Natural killer cell treated with Interleukin-12 subunit alpha and Interleukin-12 subunit beta and Interleukin-15 and Interleukin-18, amount 100 ng/mL, for 72 hours (primary cell): ENCODE results near the gene COX6B2. TPM values are rescaled to one million over a fixed set of nuclear protein-coding genes. Genes with fewer than 3 reads are reported as not detected.

Experiments
- ATAC-seq, 2 donors: fragments of 150-1000 bp; cut with Tn5 transposase in 1 of 2; sonication (Bioruptor Pico), chemical (Tn5 transposase) in 1 of 2; 2 replicates each; pipeline ENCODE4 v1.10.0; 2021
- DNase-seq: peaks from one replicate; pipeline ENCODE4 v3.0.0; 2022; ENCODE audit warnings: low spot score
- H3K27ac Mint-ChIP-seq, 2 donors: 1 replicate in 1 of 2; 2 replicates in 1 of 2; pipeline ENCODE4 v1.8.0; 2022; ENCODE audit warnings: mixed read lengths in 2 of 2, mild to moderate bottlenecking in 1 of 2, moderate library complexity in 1 of 2
- H3K27me3 Mint-ChIP-seq, 2 donors: 1 replicate in 1 of 2; 2 replicates in 1 of 2; pipeline ENCODE4 v1.8.0; 2022; ENCODE audit warnings: mixed read lengths in 2 of 2
- H3K36me3 Mint-ChIP-seq: one replicate; pipeline ENCODE4 v1.8.0; 2022; ENCODE audit warnings: mixed read lengths
- H3K4me1 Mint-ChIP-seq, 2 donors: 1 replicate in 1 of 2; 2 replicates in 1 of 2; pipeline ENCODE4 v1.8.0; 2022; ENCODE audit warnings: low read depth in 2 of 2, mixed read lengths in 2 of 2, mild to moderate bottlenecking in 1 of 2
- H3K4me3 Mint-ChIP-seq: one replicate; pipeline ENCODE4 v1.8.0; 2022; ENCODE audit warnings: mixed read lengths
- H3K9me3 Mint-ChIP-seq: 2 replicates; pipeline ENCODE4 v1.8.0; 2022; ENCODE audit warnings: mixed read lengths
- total RNA-seq, 2 donors: library from RNA; stranded (reverse); gene quantifications; one replicate each; pipeline ENCODE4 v1.2.3, GENCODE V29; 2022

Gene COX6B2
- total RNA-seq, 2 donors from 2014 or later = not detected

- Mint-ChIP-seq H3K4me1 (peaks cover under 1 to 14% of the 10 kb centered on the region in 2 donors), H3K9me3 (no peaks in the 10 kb centered on the region), H3K36me3 (no peaks in the 10 kb centered on the region), H3K27ac (no peak overlapping the region), H3K27me3 (peaks cover 14 to 17% of the 10 kb centered on the region in 2 donors), H3K4me3 (no peak overlapping the region)
- ATAC-seq (no peak), DNase-seq (no peak)
These were observed 7.0 kb downstream of the COX6B2 start for GRCh38 chr19:55347442-55348009.

- H3K4me3 Mint-ChIP-seq = no peak overlapping the region
- no peaks in the 10 kb centered on the region for H3K9me3 Mint-ChIP-seq
- no peak overlapping the region for H3K27ac Mint-ChIP-seq
- peaks cover 0 to 11% of the 10 kb centered on the region in 2 donors for H3K4me1 Mint-ChIP-seq
- H3K36me3 Mint-ChIP-seq = no peaks in the 10 kb centered on the region
- DNase-seq (no peak), ATAC-seq (no peak)
- peaks cover 9 to 10% of the 10 kb centered on the region in 2 donors for H3K27me3 Mint-ChIP-seq
These were observed 7.6 kb downstream of the COX6B2 start for GRCh38 chr19:55346725-55347441.

GRCh38 chr19:55345818-55346724, 8.4 kb downstream of the COX6B2 start:
- Mint-ChIP-seq H3K27ac (no peak overlapping the region), H3K9me3 (no peaks in the 10 kb centered on the region), H3K36me3 (no peaks in the 10 kb centered on the region), H3K27me3 (peaks cover under 1 to 2% of the 10 kb centered on the region in 2 donors), H3K4me3 (no peak overlapping the region), H3K4me1 (peaks cover 4 to 7% of the 10 kb centered on the region in 2 donors)
- no peak for ATAC-seq
- no peak for DNase-seq

- peaks cover 4 to 10% of the 10 kb centered on the region in 2 donors for H3K4me1 Mint-ChIP-seq
- ATAC-seq (no peak), DNase-seq (no peak)
- no peak overlapping the region for H3K4me3 Mint-ChIP-seq
- H3K27ac Mint-ChIP-seq = no peak overlapping the region
- H3K27me3 Mint-ChIP-seq = no peaks in the 10 kb centered on the region
- no peaks in the 10 kb centered on the region for H3K36me3 Mint-ChIP-seq
- H3K9me3 Mint-ChIP-seq = no peaks in the 10 kb centered on the region
These were observed 9.3 kb downstream of the COX6B2 start for GRCh38 chr19:55345101-55345817.

GRCh38 chr19:55344444-55344843, 10.1 kb downstream of the COX6B2 start:
- no peak overlapping the region for H3K4me3 Mint-ChIP-seq
- H3K27me3 Mint-ChIP-seq = no peaks in the 10 kb centered on the region
- ATAC-seq = no peak
- H3K9me3 Mint-ChIP-seq = no peaks in the 10 kb centered on the region
- no peak for DNase-seq
- no peaks in the 10 kb centered on the region for H3K36me3 Mint-ChIP-seq
- no peak overlapping the region for H3K27ac Mint-ChIP-seq
- peaks cover 9 to 13% of the 10 kb centered on the region in 2 donors for H3K4me1 Mint-ChIP-seq

- no peak for ATAC-seq
- Mint-ChIP-seq H3K27me3 (peaks cover 0 to 3% of the 10 kb centered on the region in 2 donors), H3K27ac (no peak overlapping the region), H3K36me3 (no peaks in the 10 kb centered on the region), H3K4me3 (peak overlapping the region; percentile 95), H3K4me1 (peaks cover 20 to 22% of the 10 kb centered on the region in 2 donors), H3K9me3 (no peaks in the 10 kb centered on the region)
- DNase-seq = no peak
These were observed 12.7 kb downstream of the COX6B2 start for GRCh38 chr19:55341595-55342531.

GRCh38 chr19:55341171-55341588, 13.3 kb downstream of the COX6B2 start:
- Mint-ChIP-seq H3K27ac (peak overlapping the region; percentile 95 to 97), H3K4me1 (peaks cover 20 to 22% of the 10 kb centered on the region in 2 donors), H3K27me3 (peaks cover 0 to 7% of the 10 kb centered on the region in 2 donors), H3K4me3 (peak overlapping the region; percentile 95), H3K9me3 (no peaks in the 10 kb centered on the region), H3K36me3 (no peaks in the 10 kb centered on the region)
- no peak for DNase-seq
- ATAC-seq = no peak

- ATAC-seq (no peak), DNase-seq (no peak)
- H3K4me3 Mint-ChIP-seq = peak overlapping the region; percentile 95
- no peaks in the 10 kb centered on the region for H3K36me3 Mint-ChIP-seq
- peaks cover 0 to 11% of the 10 kb centered on the region in 2 donors for H3K27me3 Mint-ChIP-seq
- H3K9me3 Mint-ChIP-seq = no peaks in the 10 kb centered on the region
- peaks cover 20 to 22% of the 10 kb centered on the region in 2 donors for H3K4me1 Mint-ChIP-seq
- H3K27ac Mint-ChIP-seq = peak overlapping the region; percentile 95 to 97
These were observed 13.8 kb downstream of the COX6B2 start for GRCh38 chr19:55340784-55341147.

- H3K4me3 Mint-ChIP-seq = peak overlapping the region; percentile 95
- H3K27me3 Mint-ChIP-seq = peaks cover 0 to 11% of the 10 kb centered on the region in 2 donors
- H3K36me3 Mint-ChIP-seq = no peaks in the 10 kb centered on the region
- H3K9me3 Mint-ChIP-seq = no peaks in the 10 kb centered on the region
- H3K4me1 Mint-ChIP-seq = peaks cover 20 to 22% of the 10 kb centered on the region in 2 donors
- DNase-seq (no peak), ATAC-seq (no peak)
- H3K27ac Mint-ChIP-seq = peak overlapping the region; percentile 95 to 97
These were observed 14.4 kb downstream of the COX6B2 start for GRCh38 chr19:55339889-55340783.

- ATAC-seq (peak; percentile 91), DNase-seq (peak; percentile 100)
- Mint-ChIP-seq H3K27me3 (peaks cover 0 to 11% of the 10 kb centered on the region in 2 donors), H3K9me3 (no peaks in the 10 kb centered on the region), H3K4me3 (peak within 1 kb of the TSS; percentile 95), H3K27ac (peak within 1 kb of the TSS; percentile 95 to 97), H3K4me1 (peaks cover 19 to 20% of the 10 kb centered on the region in 2 donors), H3K36me3 (no peaks in the 10 kb centered on the region)
These were observed 15.2 kb downstream of the COX6B2 start, which contains the start of gene KMT5C for GRCh38 chr19:55339105-55339888. Gene KMT5C, plus strand, starts transcription at chr19:55339876. Its CDS starts 2,061 bp downstream, at chr19:55341937.

- H3K27ac Mint-ChIP-seq = no peak overlapping the region
- peaks cover 15 to 16% of the 10 kb centered on the region in 2 donors for H3K4me1 Mint-ChIP-seq
- peaks cover 6 to 11% of the 10 kb centered on the region in 2 donors for H3K27me3 Mint-ChIP-seq
- DNase-seq = no peak
- no peaks in the 10 kb centered on the region for H3K9me3 Mint-ChIP-seq
- H3K36me3 Mint-ChIP-seq = no peaks in the 10 kb centered on the region
- ATAC-seq = no peak
- H3K4me3 Mint-ChIP-seq = no peak overlapping the region
These were observed 18.4 kb downstream of the COX6B2 start for GRCh38 chr19:55336101-55336500.
